ENCODE measurements around the gene SPC25.
"Not testable (repeated sequence)": the region's sequence is repeated elsewhere in the genome, so short reads cannot be mapped to it uniquely, and the experiment has no call there.

SPC25 gene

DNA sequence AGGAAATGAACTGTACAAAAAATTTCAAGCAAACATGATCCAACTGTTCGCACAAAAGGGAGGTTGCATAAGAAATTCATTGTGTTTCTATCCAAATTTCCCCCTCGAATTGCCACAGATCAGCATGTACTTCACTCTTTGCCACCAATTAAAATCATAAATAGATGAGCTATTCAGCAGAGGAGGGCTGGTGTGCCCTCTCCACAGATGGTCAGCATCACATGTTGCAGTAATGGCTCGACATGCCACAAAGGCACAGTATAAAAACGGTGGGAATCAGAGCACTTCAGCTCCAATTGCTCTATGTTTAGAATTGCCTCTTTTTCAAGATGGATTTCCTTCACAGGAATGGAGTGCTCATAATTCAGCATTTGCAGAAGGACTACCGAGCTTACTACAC, 10.8 kb upstream of the SPC25 start, which contains the start of gene G6PC2:
Gene G6PC2, plus strand, starts transcription at position 289 of the 400 bp plus-strand sequence. Its CDS starts 41 bp downstream, at position 330.
- DNase-seq (ENCODE audit: low read depth): no peak

DNA sequence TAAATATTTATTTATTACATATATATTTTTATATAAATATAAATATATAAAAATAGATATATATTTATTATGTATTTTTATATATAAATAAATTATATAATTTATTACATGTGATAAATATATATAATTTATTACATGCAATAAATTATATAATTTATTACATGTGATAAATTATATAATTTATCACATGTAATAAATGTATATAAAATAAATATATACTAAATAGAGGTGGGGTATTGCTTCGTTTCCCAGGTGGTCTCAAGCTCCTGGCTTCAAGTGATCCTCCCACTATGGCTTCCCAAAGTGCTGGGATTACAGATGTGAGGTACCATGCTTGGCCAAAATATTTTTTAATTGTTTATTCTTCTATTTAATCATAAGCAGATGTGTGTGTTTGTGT, 7.2 kb upstream of the SPC25 start:
- no peak for DNase-seq (ENCODE audit: low read depth)

DNA sequence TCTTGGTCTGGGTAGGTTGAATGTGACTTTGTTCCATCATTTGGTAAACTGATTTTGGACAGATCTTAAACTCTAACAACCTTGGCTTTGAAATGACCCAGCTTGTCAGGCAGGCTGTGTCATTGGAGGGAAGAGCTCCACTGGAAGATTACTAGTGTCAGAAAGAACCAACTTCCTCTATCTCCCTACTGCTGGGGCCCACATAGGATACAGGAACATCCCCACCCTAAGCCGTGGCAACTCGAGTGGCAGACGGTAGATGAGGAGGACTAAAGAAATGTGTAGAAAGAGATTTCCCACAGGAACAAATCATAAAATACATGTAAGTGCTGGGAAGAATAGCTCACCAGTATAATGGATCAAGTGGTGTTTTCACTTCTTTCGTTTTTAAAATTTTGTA, 6.6 kb upstream of the SPC25 start:
- DNase-seq (ENCODE audit: low read depth): no peak

DNA sequence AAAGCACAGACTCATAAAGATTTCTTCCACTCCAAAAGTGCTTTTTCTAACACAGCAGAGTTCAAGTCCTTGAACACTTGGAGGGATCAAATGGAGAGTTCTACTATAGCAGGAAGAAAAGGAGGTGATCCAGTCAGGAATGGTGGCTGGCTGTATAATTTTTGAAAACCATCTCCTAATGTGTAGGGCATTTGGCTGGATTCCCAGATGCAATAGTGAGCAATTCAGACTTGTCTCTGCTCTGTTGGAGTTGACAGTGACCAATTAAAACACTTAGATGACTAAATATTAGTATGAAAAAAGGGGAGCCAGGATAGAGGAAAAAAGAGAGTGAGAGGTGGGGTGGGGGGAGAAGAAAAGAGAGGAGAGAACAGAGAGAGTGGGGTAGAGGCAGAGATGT, 5.5 kb upstream of the SPC25 start:
- no peak for DNase-seq (ENCODE audit: low read depth)

DNA sequence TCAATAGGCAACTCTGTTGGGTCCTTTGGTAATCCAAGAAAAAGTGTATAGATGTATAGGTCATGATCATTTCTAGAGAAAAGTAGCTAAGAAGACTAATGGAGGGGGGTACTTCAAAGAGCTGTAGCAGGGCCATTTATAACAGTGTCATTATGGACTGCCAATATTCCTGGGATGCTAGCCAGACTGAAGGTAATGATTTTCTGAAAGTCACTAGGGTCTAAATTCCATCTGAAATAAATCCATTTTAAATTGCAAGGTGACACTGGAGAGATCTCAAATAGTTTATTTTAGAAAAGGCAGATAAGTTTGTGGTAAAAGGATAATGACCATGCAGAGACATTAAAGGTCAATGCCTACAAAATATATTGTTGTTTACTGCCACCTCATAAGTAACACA, 4.5 kb upstream of the SPC25 start:
- no peak for DNase-seq (ENCODE audit: low read depth)

DNA sequence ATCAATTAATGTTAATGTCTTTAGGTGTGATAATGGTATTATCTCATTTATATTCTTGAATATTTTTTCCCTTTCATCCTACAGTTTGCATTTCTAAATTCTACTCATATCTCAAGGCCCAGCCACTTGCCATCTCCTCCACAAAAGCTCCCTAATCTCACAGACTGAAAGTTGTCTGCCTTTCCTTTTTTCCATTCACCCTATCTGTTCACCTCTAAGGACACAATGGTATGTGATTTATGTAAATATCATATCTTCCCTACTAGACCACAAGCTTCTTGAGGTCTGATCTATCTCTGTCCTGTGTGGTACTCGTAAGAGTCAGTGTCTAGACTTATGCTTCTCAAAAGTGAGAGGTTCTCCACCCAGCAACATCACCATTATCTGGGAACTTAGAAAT, 3.9 kb upstream of the SPC25 start:
- no peak for DNase-seq (ENCODE audit: low read depth)

DNA sequence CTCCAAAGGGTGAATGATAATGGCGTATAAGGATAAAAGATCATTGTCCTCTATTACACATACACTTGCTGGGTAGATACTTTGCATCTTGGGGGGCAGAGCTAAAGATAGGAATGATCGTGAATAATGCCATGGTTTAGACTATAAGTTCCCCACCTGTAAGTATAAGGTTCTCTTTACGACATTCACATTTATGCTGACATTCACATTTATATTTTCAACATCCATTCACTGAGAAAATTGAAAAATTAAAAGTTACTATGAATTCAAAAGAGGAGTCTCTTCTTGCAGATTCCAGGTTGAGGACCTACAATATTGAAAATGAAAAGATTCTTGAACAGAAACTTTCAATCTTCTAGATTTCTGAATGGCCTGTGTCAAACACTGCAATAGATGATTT, 2.1 kb upstream of the SPC25 start:
- DNase-seq (ENCODE audit: low read depth): no peak

DNA sequence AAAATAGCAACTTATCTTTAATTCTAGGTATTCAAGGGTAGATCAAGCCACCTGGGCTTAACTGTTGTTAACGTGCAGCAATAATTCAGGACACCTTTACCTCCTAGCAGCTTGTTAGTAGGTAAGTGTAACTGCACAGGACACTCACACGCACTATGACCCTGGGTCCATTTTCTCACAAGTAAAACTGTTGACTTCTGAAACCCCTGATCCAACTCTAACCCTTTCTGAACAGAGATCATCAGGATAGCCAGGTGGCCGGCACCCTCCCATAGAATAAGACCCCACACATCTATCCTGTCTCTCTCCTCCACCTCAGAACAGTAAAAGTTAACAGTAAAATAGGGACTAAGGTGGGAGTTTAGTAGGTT, 610 bp downstream of the SPC25 start:
- no peak for DNase-seq (ENCODE audit: low read depth)

DNA sequence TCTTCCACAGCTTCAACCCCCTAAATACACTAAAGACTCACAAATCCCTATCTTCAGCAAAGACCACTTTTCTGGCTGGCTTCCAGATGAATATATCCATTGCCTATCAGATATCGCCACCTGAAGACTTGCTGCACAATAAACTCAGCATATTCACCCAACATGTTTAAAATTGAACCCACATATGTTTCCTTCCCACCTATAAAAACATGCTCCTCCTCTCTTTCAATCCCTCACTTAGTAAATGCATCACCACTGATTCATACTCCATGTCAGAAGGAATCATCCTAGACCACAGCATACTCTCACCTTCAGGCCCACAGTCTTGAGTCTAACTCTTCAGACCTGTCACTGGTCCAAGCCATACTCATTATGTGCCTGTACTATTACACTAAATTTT, 5.3 kb downstream of the SPC25 start:
- no peak for DNase-seq (ENCODE audit: low read depth)

DNA sequence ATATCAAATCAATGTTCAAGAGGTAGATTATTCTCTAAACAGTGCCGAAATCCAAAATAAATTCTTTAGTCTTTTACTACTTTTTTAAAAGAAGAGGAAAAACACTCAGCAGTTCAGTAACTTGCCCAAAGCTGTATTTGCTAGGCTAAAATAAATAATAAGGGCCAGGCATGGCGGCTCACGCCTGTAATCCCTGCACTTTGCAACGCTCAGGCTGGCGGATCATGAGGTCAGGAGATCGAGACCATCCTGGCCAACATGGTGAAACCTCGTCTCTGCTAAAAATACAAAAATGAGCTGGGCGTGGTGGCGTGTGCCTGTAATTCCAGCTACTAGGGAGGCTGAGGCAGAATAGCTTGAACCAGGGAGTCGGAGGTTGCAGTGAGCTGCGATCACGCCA, 8.1 kb downstream of the SPC25 start:
- DNase-seq (ENCODE audit: low read depth): not testable (repeated sequence)

DNA sequence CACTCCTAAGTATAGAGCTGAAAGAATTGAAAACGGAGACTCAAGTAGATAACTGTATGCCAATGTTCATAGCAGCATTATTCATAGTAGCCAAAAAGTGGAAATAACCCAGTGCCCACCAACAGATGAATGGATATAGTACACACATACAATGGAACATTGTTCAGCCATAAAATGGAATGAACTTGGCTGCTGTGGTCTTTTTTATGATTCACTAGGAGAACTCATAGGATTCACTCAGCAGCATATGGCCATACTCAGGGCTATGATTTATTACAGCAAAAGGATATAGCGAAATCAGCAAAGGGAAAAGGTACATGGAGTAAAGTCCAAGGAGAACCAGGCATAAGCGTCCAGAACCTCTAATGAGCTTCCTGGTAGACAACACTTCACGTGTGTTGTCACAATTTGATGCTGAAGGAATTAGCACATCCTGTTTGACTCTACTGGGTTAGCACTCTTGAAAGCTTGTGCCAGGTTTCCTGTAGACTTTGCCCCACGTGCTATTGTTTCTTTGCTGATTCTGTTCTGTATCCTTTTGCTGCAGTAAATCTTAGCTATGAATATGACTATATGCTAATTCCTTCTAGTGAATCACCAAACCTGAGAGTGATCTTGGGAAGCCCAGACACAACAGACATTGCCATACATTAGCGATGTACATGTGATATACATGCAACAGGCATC, 15.7 kb downstream of the SPC25 start:
- DNase-seq (ENCODE audit: low read depth): no peak

DNA sequence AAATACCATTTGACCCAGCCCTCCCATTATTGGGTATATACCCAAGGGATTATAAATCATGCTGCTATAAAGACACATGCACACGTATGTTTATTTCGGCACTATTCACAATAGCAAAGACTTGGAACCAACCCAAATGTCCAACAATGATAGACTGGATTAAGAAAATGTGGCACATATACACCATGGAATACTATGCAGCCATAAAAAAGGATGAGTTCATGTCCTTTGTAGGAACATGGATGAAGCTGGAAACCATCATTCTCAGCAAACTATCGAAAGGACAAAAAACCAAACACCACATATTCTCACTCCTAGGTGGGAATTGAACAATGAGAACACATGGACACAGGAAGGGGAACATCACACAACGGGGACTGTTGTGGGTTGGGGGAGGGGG, 19.4 kb downstream of the SPC25 start:
- not testable (repeated sequence) for DNase-seq (ENCODE audit: low read depth)

DNA sequence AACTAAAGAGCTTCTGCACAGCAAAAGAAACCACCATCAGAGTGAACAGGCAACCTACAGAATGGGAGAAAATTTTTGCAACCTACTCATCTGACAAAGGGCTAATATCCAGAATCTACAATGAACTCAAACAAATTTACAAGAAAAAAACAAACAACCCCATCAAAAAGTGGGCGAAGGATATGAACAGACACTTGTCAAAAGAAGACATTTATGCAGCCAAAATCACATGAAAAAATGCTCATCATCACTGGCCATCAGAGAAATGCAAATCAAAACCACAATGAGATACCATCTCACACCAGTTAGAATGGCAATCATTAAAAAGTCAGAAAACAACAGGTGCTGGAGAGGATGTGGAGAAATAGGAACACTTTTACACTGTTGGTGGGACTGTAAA, 19.9 kb downstream of the SPC25 start:
- not testable (repeated sequence) for DNase-seq (ENCODE audit: low read depth)

DNA sequence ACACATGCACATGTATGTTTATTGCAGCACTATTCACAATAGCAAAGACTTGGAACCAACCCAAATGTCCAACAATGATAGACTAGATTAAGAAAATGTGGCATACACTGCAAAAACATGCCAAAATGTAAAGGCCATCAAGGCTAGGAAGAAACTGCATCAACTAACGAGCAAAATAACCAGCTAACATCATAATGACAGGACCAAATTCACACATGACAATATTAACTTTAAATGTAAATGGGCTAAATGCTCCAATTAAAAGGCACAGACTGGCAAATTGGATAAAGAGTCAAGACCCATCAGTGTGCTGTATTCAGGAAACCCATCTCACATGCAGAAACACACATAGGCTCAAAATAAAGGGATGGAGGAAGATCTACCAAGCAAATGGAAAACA, 23.1 kb downstream of the SPC25 start:
- DNase-seq (ENCODE audit: low read depth): not testable (repeated sequence)

DNA sequence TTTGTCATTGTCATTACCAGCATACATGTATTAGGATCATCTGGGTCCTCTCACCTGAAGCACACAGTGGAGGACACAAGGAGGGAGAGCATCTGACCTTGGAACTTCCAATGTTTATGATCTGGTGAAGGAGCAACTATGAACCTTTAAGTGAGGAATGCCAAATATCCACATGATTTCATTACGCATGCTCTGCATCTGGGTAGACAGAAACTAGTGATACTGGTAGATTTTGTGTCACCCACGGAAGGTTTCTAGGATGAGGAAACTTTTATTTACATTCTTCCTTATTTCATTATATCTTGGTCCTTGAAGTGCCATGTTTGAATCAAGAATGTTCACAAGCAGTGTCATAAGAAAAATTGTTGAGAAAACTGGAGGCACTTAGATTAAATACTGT, 32.1 kb downstream of the SPC25 start:
- no peak for DNase-seq (ENCODE audit: low read depth)

DNA sequence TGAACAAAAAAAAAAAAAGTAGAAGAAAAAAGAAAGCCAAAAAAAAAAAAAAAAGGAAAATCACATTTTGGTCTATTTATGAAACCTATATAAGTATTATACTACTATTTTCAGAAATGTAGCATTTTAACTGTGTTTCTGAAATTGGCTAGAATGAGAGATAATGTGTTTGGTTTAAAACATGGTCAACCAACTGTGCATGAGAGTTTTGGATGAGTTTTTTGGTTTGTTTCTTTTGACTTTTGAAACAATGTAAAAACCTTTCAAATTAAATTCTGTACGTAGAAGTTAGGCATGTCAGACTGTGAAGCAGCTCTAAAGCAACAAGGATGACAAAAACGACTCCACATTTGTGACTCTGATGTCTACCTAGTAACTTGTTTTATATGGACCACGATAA, 34.6 kb downstream of the SPC25 start:
- DNase-seq (ENCODE audit: low read depth): no peak

DNA sequence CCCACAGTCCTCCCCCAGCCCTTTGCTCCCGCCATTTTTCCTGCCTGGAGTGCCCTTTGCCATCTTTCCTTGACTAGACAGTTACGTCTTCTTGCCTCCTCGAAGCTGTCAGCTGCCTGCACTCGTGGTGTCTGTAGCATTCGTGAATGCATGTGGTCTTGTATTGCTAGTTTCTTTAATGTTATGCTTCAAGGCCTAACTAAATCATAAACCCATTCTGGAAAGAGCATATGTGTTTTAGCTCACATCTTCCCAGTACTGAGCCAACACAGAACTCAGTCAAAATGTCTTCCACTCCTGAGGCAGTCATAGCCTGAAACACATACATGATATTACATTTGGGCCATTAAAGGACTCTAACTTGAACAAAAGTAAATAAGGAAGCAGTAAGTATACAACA, 35.6 kb downstream of the SPC25 start:
- no peak for DNase-seq (ENCODE audit: low read depth)

DNA sequence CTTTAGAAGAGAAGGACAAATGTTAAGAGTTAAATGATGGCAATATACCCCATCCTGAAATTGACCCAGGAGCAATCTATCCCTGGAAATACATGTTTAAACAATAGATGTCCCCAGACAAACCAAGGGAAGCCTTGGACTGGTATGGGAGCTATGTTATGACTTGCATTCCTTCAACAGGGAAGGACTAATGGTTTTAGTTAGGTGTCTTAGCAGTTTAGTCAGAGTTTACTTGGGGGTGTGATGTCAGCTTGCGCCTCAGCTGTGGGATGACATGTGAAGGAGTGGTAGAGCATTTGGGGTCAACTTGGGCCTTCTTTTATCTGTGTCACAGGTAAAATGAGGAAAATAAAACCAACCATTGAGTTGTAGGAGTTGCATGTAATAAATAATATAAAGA, 36.8 kb downstream of the SPC25 start:
- DNase-seq (ENCODE audit: low read depth): no peak

DNA sequence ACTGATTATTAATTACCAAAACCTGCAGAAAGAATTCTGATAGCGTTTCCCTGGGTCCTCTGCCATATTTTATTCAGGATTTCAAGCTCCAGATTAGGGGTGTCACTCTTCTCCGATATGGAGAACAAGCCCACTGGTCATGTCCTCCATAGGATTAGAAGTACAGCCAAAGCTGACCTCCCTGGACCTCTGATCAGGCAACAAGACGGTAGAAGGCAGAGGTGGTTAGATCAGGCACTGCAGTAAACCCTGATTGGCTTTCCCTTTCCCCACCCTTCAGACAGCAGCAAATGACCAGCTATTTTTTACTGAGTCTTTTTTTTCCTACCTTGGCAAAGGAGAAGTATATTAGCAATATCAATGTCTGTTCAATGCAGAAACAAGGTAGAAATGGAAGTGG, 37.7 kb downstream of the SPC25 start:
- no peak for DNase-seq (ENCODE audit: low read depth)

DNA sequence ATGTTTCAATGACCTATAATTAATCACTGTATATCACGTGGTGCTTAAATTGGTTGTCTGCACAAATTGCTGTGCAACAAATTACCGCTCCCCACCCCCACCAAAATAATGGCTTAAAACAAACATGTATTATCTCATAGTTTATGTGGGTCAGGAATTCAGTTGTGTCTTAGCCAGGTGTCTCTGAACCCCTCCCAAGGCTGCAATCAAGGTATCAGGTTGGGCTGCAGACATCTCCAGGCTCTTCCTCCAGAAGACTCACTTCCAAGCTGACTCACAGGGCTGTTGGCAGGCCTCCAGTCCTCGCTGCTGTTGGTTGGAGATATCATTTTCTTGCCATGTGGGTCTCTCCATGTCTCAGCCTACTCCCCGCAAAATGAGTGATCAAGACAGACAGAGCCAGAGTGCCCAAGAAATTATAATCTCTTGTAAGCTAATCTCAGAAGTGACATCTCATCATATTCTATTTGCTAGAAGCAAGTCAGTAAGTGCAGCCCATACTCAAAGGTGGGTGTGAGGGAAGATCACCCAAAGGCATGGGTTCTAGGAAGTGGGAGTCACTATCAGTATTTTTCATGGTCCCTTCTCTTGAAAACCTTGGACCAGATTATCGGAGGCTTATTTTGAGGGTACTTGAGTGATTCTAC, 38.4 kb downstream of the SPC25 start:
- DNase-seq (ENCODE audit: low read depth): no peak

DNA sequence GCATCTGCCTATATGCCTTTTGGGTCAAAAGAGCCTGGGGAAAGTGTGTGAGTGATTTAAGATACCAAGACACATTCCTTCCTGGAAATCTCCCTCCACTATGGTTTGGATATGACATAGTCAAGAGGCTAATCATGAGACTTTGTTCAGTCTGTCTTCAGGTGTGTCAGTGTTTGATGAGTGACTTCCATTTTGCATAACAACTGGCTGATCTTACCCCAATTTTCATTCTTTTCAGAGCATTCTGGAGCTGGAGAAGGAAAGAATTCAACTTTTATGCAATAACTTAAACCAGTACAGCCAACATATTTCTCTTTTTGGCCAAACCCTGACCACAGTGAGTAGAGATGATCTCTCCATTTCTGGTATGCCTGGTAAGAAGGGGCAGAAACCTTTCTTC, 39.4 kb downstream of the SPC25 start:
- no peak for DNase-seq (ENCODE audit: low read depth)

DNA sequence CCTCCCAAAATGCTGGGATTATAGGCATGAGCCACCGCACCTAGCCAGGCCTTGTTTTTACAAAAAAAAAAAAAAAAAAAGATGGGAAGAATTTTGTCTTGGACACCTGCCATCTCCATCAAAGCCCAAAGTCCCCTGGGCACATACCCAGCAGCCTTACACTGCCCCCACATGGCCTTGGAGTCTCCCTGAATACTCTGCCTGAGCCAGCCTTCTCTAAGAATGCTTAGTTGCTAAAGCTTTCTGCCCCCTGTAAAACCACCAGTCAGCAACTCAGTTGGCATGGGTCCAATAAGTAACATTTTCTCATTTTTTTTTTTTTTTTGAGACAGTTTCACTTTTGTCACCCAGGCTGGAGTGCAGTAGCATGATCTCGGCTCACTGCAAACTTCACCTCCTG, 40.6 kb downstream of the SPC25 start:
- DNase-seq (ENCODE audit: low read depth): no peak

DNA sequence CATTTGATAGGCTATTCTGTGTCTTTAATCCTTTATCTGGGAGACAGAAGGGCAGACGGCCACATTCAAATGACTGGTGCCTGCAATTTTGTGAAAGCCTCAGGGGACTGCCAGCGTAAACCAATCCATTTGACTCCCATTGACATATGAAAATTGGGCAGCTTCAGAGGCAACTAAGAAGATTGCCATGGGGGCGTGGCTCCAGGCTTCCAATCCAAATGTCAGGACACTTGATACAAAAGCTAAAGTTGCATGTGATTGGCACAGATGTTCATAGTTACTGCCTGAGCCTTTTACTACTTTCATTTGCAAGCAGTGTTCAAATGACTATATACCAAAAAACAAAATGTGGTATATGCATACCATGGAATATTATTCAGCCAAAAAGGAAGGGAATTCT, 42.0 kb downstream of the SPC25 start:
- no peak for DNase-seq (ENCODE audit: low read depth)

DNA sequence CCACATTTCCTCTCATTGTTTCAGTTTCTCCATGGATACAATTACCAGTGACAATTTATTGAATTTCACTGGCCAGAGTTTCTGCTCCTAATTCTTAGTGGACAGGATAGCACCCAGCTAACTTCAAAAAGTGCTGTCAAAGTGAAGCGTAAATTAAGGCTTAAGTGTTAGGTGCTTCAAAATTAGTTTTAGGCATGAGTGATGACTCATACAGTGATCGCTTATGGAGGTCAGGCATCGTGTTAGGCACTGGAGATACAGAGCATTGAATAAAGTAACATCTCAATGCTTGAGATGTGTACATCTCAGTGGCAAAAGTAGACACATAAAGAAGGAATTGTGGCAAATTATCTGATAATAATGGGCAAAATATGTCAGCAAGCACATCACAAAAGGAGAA, 47.0 kb downstream of the SPC25 start:
- DNase-seq (ENCODE audit: low read depth): no peak

Data from activated T-cell treated with anti-CD3 and anti-CD28 coated beads for 1 hour (primary cell).